ENCODE data around the gene ZNF816.
A peak's percentile ranks its signal among the peaks of the same experiment; 100 is the strongest.
"Not testable (repeated sequence)": the region's sequence is repeated elsewhere in the genome, so short reads cannot be mapped to it uniquely, and the experiment has no call there.

ZNF816 gene

GRCh38 chr19:52959613-52960295 lies 2.9 kb downstream of the ZNF816 start:
- no peak for DNase-seq

GRCh38 chr19:52957591-52957990 lies 5.1 kb downstream of the ZNF816 start:
- no peak for DNase-seq

GRCh38 chr19:52956917-52957316 lies 5.8 kb downstream of the ZNF816 start:
- DNase-seq = no peak

- DNase-seq = no peak
Observed at GRCh38 chr19:52949422-52949821, 13.3 kb downstream of the ZNF816 start.

GRCh38 chr19:52948025-52948770 lies 14.5 kb downstream of the ZNF816 start:
- DNase-seq = no peak

- DNase-seq = no peak
Observed at GRCh38 chr19:52946322-52947310, 16.1 kb downstream of the ZNF816 start.

GRCh38 chr19:52945652-52946321 lies 16.9 kb downstream of the ZNF816 start:
- no peak for DNase-seq

- DNase-seq = not testable (repeated sequence)
Observed at GRCh38 chr19:52944703-52945493, 17.8 kb downstream of the ZNF816 start.

GRCh38 chr19:52943884-52944643 lies 18.6 kb downstream of the ZNF816 start:
- no peak for DNase-seq

GRCh38 chr19:52943134-52943883 lies 19.4 kb downstream of the ZNF816 start:
- no peak for DNase-seq

- peak; percentile 88 to 95 for DNase-seq
Observed at GRCh38 chr19:52942386-52943133, 20.1 kb downstream of the ZNF816 start.

- peak; percentile 5 to 11 for DNase-seq
Observed at GRCh38 chr19:52941941-52942385, 20.7 kb downstream of the ZNF816 start.

GRCh38 chr19:52941523-52941922 lies 21.2 kb downstream of the ZNF816 start:
- not testable (repeated sequence) for DNase-seq

GRCh38 chr19:52940905-52941304 lies 21.8 kb downstream of the ZNF816 start:
- not testable (repeated sequence) for DNase-seq

GRCh38 chr19:52938761-52939160 lies 23.9 kb downstream of the ZNF816 start:
- DNase-seq = no peak

- no peak for DNase-seq
Observed at GRCh38 chr19:52936954-52937325, 25.7 kb downstream of the ZNF816 start.

GRCh38 chr19:52936151-52936953 lies 26.3 kb downstream of the ZNF816 start:
- DNase-seq = no peak

GRCh38 chr19:52935434-52935833 lies 27.2 kb downstream of the ZNF816 start:
- no peak for DNase-seq
